SU-DHL-6 (cell line): ENCODE data around the gene RBFOX2.

Experiments used
- EZH2phosphoT487 ChIP-seq: fragments of 200-600 bp; sonication (generic), shearing (Covaris generic); conservative IDR thresholded peaks from 2 replicates; pipeline ENCODE4 v1.6.1; 2018; ENCODE audit warnings: mild to moderate bottlenecking, antibody characterized with exemption, low read length, moderate library complexity, mixed read lengths
- TF ChIP-seq, protein P1 (sequence below): fragments of 200-600 bp; sonication (generic); IDR thresholded peaks from one replicate; pipeline ENCODE4 v1.5.1; 2017; ENCODE audit warnings: antibody characterized with exemption, mild to moderate bottlenecking, low read length, moderate library complexity; ENCODE audit not compliant: insufficient read depth, poor library complexity, severe bottlenecking

DNA sequence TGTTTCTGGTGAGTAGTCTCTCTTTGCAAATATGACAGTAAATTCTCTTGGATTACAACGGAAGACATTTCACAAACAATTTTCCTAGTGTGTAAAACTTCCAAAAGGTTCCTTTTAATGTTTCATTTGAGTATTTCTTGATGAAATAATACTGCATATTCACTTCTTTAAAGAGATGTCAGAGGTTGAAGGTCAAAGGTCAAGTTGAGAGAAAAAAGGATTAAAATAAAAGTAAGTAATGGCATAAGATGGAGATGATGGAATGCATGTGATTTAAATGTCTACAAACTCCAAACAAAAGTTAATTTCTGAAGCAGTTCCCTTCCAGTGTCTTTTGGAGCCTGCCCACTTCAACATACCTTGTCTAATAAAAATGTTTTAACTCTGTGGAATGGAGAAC, 270.2 kb downstream of the RBFOX2 start:
- TF ChIP-seq, protein P1, sequence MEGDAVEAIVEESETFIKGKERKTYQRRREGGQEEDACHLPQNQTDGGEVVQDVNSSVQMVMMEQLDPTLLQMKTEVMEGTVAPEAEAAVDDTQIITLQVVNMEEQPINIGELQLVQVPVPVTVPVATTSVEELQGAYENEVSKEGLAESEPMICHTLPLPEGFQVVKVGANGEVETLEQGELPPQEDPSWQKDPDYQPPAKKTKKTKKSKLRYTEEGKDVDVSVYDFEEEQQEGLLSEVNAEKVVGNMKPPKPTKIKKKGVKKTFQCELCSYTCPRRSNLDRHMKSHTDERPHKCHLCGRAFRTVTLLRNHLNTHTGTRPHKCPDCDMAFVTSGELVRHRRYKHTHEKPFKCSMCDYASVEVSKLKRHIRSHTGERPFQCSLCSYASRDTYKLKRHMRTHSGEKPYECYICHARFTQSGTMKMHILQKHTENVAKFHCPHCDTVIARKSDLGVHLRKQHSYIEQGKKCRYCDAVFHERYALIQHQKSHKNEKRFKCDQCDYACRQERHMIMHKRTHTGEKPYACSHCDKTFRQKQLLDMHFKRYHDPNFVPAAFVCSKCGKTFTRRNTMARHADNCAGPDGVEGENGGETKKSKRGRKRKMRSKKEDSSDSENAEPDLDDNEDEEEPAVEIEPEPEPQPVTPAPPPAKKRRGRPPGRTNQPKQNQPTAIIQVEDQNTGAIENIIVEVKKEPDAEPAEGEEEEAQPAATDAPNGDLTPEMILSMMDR, result no peak
- TF ChIP-seq EZH2phosphoT487, result no peak
